HG02938 (cell line): ENCODE data around the gene PPP2R2B.
A peak's percentile ranks its signal among the peaks of the same experiment; 100 is the strongest.

Experiments used
- ATAC-seq: cut with Tn5 transposase; IDR thresholded peaks from one replicate; pipeline ENCODE4 v1.9.1; 2021; ENCODE audit warnings: mild to moderate bottlenecking, moderate library complexity; ENCODE audit not compliant: unreplicated experiment

PPP2R2B gene

DNA sequence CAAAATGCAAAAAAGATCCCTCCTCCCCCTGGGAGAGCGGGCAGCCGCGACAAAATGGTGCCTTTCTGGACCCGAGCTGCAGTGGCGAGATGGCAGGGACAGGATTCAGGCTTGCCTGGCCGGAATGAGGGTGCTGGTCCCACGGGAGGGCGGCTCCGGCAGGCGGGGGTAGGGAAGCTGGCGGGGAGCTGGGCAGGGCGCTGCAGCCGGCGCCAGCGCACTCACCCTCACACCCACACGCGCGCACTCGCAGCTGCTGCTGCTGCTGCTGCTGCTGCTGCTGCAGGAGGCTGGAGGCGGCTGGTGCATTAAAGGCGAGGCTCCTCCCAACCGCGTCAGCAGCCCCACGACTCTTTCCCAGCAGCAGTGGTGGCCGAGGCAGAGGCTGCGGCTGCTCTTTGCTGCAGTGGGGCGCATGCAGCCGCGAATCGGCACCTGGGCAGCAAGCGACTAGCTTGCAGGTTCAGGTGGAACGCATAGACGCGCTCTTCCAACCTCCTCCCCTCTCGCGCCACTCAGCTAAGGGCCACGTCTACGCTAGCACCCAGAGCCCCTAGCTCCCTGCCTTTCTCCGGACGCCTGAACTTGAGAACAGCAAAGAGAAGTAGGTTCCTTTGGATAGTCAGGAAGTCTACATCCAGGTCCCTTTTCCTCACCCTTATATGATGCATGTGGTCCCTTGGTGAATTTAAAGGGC, at the start of gene PPP2R2B:
Gene PPP2R2B, minus strand, starts transcription at position 282 of the 697 bp plus-strand sequence.
- peak; percentile 48 for ATAC-seq

DNA sequence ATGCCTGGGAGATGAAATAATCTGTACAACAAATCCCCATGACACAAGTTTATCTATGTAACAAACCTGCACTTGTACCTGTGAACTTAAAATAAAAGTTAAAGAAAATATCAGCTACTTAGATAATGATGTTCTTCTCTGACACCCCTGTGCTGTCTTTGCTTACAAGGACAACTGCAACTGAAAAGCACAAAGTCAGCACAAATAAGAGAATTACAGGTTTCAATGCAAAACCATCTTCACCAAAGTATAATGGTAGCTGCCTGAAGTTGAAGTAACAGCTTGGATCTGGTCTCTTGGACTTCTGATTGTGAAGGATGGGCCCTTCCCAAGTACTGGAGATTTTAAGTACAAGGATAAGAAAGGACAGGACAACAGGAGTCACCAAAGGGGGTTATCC, 45.6 kb upstream of the PPP2R2B start:
- no peak for ATAC-seq

DNA sequence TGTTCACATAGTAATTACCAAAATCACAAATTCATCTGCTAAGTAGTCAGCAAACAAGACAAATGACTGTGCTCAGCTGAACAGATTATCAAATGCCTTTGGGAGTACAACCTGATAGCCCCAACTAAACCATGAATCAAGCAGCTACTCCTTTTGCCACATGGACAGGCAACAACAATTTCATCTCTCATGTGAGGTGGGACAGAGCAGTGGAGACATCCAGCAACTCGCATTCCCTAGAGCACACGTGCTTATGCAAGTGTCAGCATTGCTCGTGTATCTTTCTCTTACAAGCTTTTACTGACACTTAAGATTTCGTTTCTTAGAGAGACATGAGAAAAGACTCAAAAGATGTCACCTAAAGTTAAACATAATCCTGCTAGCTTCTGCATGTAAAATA, 42.7 kb upstream of the PPP2R2B start:
- ATAC-seq, result no peak

DNA sequence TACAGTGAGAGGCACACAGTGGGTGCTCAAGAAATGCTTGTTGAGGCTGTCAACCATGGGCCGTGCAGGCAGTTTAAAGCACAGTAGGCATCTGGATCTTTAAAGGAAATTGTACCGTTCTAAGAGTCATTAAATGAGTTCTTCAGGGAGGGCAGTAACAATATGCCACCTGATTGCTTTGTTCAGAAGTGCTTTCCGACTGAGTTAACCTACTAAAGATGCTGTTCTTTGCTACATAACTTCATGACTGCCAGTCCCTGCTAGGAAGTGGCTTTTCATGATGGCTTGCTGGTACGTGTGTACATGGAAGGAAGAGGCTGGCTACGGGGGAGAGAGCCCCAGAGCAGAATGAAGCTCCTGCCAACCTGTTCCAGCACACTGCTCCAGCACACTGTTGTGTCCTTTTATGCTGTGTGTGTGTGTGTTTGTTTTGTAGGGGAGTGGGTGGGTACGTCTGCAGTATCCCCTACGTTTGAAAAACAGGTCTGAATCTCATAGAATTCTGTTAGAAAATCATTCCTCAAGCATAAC, 41.9 kb upstream of the PPP2R2B start:
- no peak for ATAC-seq

DNA sequence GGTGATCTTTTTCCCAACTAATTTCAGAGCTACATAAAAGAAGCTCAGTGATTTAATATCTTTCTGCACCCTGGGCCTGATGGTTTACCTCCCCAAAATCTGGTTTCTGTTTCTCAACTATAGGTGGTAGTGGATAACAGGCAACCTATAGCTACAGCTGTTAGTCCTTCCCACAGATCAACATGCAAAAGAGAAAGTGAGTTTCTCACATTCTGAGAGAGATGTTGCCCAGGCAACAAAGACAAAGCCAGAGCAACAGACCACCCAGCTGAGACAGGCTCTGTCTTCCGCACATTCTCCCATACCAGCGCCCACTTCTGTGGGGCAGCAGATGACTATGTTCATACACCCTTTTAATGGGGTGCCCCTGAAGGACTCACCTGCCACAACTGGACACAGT, 40.7 kb upstream of the PPP2R2B start:
- no peak for ATAC-seq

DNA sequence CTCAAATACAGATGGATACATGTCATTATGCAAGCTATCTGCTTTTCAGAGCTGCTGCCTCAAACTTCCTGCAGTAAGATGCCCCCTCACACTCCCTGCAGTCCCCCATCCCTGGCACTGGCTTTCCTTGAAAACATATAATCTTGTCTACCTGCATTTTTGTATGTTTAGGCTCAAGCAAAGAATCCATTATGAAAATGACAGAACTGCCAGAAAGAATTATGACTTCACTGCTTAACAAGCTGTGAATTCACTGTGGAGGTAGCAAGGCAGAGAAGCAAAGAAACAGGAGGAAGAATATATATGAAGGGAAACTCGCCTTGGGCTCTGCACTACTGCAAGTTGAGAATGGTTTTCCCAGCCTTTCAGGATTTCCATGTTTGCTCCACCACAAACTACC, 39.4 kb upstream of the PPP2R2B start:
- ATAC-seq, result no peak

DNA sequence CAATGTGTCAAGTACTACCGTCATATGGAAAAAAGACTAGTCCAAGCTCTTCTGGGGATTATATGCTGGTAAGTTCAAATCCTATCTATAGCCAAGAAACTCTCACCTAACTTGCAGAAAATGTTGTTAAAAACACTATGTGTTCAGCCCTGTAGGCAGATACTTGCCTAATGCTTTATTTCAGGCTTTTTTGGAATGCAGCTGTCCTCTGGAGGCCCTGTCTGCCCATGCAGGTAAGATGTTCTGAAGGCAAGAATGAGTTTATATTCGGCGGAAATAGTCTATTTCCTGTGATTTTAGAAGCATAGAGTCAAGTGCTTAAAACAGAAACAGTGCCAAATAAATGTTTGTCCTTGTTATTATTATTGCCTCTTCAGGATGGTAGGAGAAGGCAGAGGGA, 34.3 kb upstream of the PPP2R2B start:
- ATAC-seq, result no peak

DNA sequence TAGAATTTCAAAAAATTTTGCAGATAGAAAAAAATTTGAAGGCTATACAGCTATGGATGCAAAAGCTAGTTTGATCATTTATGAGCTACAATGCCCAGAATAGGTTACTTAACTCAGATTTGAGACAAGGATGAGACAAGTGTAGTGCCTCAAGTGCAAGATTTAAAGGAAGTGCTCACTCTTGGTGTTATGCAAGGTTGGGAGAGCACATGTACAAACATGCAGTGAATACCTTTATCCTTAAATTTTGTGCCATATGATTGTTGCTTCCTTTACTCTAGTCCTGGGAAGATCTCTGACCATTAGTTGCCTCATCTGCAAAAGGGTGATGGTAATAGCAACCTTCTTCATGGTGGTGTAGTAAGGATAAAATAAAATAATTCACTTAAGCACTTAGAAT, 31.7 kb upstream of the PPP2R2B start:
- no peak for ATAC-seq

DNA sequence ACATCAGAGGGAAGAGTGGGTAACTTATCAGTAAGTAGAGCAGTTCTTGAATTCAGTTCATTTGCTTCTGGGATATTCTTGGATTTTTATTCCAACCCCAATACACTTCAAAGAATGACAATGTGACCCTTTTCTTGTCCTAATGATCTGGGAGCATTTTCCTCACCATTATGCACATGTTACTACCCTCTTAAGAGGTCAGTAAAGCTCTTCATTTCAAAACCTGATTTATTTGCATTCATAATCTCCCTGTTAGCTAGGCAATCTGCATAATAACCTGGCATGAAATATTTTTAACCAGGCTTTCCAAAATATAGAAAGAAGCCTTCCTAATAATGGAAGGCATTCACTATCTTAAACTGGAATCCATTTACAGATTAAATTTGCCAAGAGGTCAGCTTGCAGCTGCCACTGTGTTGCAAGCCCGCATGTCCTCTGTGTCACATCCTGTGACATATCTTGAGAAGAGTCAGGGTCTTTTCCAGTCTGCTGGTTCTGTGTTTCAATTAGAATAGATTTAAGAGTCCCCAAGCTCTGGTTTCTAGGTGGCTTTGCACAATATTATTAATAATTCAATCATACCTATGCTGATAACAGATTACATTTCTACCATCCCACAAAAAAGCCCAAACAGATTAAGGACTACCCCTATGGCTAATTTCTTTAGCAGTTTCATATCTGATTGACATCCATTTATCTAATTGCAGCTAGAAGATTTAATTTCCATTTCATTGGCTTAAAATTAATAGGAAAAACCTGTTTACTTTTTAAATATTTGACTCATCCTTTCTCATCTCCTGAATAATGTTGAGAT, 30.9 kb upstream of the PPP2R2B start:
- ATAC-seq, result no peak

DNA sequence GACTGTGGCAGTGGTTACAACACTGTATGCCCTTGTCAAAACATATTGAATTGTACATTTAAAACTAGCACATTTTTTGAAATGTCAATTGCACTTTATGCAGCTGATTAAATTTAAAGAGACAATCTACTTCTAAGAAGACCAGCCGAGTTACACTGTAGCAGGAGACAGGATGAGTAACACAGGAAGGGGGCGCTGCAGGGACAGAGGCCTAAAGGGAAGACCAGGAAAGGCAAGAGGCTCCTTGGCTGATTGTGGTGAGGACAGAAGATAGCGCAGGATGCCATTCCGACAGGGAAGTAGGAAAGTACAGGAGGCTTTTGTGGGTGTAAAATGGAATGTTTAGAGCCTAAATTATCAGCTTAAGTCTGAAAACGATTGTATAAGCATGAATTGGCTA, 28.2 kb upstream of the PPP2R2B start:
- no peak for ATAC-seq

DNA sequence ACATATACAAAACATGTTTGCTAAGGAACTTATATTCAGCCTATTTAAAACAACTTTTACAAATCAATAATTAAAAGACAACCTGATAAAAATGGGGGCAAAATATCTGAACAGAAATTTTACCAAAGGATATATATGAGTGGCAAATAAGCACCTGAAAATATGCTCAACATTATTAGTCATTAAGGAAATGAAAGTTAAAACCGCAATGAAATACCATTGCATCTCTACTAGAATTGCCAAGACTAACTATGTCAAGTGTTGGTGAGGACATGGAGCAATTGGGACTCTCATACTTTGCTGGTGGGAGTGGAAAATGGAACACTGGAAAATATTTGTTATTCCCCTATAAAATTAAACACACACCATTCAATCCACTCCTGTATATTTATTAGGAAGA, 26.3 kb upstream of the PPP2R2B start:
- no peak for ATAC-seq

DNA sequence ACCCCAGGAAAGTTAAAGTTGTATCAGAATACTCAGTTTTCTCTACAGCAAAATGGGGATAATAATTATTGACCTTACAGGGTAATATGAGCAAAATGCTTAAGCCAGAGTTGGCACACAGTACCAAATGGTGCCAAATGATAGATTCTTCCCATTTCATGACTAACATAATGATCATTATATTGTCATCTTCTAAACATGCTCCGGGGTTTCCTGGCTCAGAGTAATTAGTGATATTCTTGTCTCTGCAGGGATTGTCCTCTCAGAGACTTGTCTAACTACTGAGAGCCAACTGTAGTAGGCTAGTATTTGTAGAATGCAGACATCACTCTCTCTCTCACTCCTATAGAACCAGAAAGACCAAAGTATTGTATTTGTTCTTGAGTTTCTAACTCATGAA, 25.2 kb upstream of the PPP2R2B start:
- ATAC-seq, result no peak

DNA sequence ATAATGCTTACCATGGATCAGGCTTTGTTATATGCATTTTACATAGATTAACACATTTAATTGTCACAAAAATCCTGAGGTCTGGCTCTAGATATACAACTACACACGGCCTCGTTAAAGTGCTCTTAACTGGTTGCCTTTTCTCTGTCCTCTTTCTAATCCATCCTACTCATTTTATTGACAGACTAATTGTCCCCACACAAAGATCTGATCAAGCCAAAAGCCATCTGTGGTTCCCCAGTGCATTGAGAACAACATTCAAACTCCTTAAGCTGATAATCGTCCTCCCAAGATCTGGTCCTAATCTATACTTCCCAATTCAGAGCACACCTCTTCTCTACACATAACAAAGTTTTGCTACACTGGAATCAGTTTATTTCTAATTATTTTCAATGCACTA, 23.9 kb upstream of the PPP2R2B start:
- ATAC-seq, result no peak

DNA sequence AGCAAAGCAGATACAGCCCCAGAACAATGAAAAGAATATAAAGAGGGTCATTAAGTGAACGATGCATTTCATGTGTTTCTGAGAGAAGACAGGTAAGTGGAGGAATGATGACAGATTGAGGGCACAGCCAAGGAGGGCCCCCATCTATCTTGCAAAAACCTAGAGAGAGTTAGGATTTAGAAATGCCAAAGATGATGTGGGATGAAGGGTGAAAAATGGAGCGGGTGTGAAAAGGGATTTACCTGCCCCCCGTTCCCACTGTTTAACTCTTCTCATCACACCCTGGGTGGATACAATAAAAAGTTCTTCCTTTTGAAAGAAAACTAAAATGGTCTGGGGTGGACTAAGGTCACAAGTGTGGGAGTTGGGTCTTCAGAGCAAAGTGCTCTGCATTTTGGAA, 18.5 kb upstream of the PPP2R2B start:
- ATAC-seq, result no peak

DNA sequence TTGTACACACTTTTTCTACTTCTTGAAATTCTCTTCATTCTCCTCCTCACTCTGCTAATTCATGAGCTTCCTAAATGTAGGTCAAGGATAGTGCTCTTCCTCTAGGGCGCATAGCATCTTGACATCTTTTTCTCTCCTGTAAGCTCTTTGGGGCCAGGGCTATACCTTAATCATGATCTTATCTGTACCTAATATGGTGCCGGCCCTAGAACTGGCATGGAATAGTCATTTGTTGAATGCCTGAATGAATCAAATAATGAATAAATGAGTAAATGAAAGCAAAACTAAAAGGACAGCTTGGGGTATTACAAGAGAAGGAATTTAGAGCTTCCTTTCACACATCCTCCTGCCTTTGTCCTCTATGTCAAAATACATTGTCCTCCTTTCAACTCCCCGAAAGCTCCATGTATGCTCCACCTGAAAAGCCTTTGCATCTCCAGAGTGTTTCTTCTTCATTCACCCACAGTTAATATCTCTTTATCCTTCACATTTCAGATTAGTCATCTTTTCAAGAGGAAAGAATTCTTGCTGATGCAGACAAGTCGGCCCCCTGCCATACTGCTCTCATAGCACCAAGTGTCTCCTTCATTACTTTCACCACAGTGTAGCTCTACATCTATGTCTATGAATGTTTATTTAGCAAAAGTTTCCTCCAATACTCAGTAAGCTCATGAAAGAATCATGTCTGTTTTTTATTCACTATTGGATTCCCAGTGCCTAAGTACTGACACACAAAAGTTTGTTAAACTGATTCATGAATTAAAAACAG, 16.4 kb upstream of the PPP2R2B start:
- no peak for ATAC-seq

DNA sequence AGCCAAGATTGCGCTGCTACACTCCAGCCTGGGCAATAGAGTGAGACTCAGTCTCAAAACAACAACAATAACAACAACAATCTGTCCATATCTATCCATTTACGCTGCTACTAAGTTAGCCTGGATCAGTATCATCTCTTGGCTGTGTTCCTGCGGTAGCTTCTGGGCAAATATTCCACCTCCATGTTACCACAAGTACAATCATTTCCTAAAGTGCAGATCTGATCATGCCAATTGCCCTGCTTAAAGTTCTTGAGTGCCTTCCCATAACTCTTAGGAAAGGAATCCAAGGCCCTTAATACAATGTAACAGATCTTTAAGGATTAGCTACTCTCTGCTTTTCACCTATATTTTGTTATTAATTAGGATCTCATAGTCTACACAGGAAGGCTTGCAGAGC, 15.4 kb upstream of the PPP2R2B start:
- no peak for ATAC-seq

DNA sequence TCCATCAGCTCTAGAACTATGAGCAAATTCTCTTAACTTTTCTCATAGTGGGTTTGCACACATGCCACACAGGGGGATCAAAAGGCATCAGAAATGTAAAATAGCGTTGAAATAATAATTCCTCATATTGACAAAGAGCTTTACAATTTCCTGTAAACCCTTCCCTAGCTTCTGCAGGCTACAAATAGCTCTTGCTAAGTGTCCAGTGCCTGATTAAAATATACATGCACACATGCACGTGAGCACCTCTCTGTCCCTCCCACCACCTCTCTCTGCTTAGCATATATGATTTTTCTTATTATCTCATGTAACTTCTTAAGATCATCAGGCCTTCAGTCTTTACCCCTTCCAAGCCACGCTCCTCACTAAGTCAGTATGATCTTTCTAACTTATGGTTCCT, 13.7 kb upstream of the PPP2R2B start:
- ATAC-seq, result no peak

DNA sequence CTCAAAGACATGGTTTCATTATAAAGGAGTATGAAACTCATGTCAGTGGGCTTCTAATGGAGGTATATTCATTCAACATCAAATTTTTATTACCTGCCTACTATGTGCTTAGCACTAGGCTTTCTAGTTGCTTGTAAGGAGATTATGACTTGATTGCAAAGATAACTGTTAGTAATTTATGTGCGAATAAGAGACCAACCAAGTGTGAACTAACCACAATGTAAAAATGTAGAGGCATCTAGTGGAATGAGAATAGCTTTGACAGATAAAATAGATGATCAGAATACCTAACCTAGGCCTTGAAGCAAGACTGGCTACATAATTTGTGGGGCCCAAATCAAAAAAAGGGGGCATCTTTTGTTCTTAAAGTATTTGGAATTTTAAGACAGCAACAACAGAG, 13.0 kb upstream of the PPP2R2B start:
- no peak for ATAC-seq

DNA sequence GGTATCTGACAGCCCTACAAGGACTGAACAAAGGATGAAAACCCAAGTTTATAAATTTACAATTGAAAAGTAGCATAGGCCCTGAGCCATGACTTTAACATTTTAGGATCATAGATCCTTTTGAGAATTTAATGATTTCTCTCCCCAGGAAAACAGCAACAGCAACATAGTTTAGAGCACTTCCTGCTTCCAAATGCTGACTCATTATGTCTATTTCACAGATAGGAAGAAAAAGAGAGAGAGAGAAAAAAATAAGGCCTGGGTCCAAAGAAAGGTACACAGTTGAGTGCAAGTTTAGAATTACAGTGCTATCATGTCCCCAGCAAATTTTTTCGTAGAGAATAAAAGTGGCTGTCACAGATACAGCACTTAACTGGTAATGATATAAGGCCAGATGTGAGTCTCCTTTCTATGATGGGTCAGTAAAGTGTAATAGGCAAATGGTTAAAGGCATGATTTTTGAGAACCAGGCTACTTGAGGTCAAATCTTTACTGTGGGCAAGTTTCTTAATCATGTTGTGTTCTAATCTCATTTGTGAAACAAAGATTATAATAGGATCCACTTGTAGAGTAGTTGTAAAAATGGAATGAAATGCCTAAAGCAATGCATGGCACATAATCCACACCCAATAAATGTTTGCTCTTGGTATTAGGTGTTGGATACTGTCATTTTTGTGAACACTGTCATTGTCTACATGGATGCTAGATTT, 12.3 kb upstream of the PPP2R2B start:
- no peak for ATAC-seq

DNA sequence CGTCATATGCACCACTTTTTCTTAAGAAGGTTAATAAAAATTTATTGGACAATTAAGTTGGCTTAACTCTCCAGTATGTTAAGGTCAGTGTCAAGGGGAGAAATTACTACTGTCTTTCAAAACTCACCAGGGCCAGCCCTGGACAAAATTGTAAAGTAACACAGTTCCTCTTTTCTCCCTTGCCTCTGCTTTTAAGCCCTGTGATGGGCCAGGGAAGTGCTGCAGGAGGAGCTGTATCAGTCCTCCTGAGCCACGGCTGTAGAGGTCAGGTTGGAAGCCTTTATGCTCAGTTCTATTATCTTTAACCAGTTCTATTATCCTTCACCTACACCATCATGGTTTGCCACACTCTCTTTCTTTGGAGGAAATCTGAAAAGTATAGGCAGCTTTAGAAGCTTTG, 11.5 kb upstream of the PPP2R2B start:
- no peak for ATAC-seq

DNA sequence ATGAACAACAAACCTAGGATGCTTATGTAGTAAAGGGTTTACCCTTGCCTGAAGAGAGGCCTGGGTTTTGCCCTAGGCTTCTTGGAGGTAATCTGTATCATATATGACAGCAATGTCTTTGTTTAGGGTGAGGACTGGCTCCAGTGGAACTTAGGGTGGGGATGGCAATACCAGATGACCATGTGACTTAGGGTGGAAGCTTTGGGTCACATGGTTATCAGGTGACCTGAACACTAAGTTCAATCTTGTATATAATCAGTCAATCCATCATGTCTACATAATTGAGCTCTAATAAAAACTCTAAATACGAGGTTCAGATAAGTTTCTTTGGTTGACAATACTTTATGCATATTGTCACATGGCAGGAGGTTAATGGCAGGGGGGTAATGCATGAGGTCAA, 10.6 kb upstream of the PPP2R2B start:
- no peak for ATAC-seq
